Measurements from ENCODE around the gene CHMP5. TPM values are rescaled to one million over a fixed set of nuclear protein-coding genes. Genes with fewer than 3 reads are reported as not detected.

CHMP5 gene
- total RNA-seq, 2 donors from 2014 or later = 4.6 to 20.5 TPM

DNA sequence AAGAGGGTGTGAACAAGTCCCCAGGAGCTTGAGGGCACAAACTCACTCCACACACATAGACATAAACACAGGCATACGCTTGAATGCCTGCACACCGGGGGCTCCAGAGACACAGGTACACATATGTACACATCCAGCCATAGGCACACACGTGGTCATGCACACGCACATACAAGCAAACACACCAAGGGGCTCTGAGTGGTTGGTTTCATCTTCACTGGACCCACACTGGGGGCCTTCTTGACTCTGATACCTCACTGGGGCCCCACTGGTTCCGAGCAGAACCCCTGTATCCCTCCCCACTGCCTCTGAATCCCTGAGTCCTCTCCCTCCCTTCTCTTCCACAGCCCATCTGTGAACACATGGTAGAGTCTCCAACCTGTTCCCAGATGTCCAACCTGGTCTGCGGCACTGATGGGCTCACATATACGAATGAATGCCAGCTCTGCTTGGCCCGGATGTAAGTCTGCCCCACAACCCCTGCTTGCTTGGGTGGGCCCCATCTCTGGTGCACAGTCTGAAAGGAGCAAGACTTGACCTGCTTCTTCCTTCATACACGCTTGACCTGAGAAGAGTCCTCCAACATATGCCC, 18.5 kb upstream of the CHMP5 start:
- TF ChIP-seq POLR2A (IDR thresholded peaks at IDR 0.05) = no peak
- no peak for TF ChIP-seq CTCF (IDR thresholded peaks at IDR 0.05)
- Histone ChIP-seq H3K27me3 (no peaks in the 10 kb centered on the region), H3K4me3 (no peak overlapping the region), H3K4me1 (no peaks in the 10 kb centered on the region), H3K36me3 (replicated peaks in 1 of 2; ENCODE audit: insufficient read depth in 1 of 2, low read depth in 2 of 2) (no peaks in the 10 kb centered on the region), H3K27ac (no peak overlapping the region), H3K9me3 (no peaks in the 10 kb centered on the region)
- intact Hi-C loops (cut with DNase I) = no loop called here
- no peak for ATAC-seq
- 86 to 87% methylated on average over 8 to 9 of the region's 9 CpGs for WGBS, 2 donors
- DNase-seq = no peak

GRCh38 chr9:33248606-33249005, 16.2 kb upstream of the CHMP5 start:
- TF ChIP-seq POLR2A (IDR thresholded peaks at IDR 0.05) (no peak), CTCF (IDR thresholded peaks at IDR 0.05) (no peak)
- intact Hi-C loops (cut with DNase I) = no loop called here
- WGBS, 2 donors = 84 to 89% methylated on average over 3 of the region's 3 CpGs
- H3K27me3 ChIP-seq = no peaks in the 10 kb centered on the region
- H3K4me3 ChIP-seq = no peak overlapping the region
- DNase-seq (no peak), ATAC-seq (no peak)
- H3K27ac ChIP-seq = no peak overlapping the region
- no peaks in the 10 kb centered on the region for H3K9me3 ChIP-seq
- no peaks in the 10 kb centered on the region for H3K4me1 ChIP-seq
- H3K36me3 ChIP-seq (replicated peaks in 1 of 2; ENCODE audit: insufficient read depth in 1 of 2, low read depth in 2 of 2) = peaks cover 0 to 3% of the 10 kb centered on the region in 2 donors

DNA sequence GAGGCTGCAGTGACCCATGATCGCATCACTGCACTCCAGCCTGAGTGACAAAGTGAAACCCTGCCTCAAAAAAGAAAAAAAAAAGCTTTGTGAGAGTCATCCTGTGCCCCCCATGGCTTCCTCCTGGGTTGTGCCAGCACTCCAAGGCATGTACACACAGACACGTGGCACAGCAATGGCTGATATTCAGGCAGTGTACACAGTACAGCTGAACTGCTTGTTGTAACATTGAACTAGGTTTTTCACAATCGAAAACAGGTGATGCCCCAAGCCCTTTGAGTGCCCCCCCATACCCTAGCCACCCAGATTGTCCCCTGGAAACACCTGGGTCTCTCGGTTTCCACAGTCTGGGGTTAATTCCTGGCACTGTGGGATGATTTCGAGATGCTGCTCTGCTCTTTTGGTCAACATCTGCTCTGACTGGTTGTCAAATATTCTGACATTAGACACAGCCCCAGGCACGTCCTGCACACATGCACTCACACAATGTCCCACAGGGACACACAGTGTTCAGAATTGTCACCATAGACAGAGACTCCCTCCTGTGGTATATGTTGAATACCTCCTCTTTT, 15.7 kb upstream of the CHMP5 start:
- no peaks in the 10 kb centered on the region for H3K9me3 ChIP-seq
- H3K4me3 ChIP-seq = no peak overlapping the region
- 68 to 76% methylated on average over 4 to 6 of the region's 6 CpGs for WGBS, 2 donors
- no peaks in the 10 kb centered on the region for H3K4me1 ChIP-seq
- ATAC-seq (no peak), DNase-seq (no peak)
- H3K36me3 ChIP-seq (replicated peaks in 1 of 2; ENCODE audit: insufficient read depth in 1 of 2, low read depth in 2 of 2) = peaks cover 0 to 3% of the 10 kb centered on the region in 2 donors
- H3K27ac ChIP-seq = no peak overlapping the region
- TF ChIP-seq POLR2A (IDR thresholded peaks at IDR 0.05) (no peak), CTCF (IDR thresholded peaks at IDR 0.05) (no peak)
- no peaks in the 10 kb centered on the region for H3K27me3 ChIP-seq
- intact Hi-C loops (cut with DNase I) = no loop called here

DNA sequence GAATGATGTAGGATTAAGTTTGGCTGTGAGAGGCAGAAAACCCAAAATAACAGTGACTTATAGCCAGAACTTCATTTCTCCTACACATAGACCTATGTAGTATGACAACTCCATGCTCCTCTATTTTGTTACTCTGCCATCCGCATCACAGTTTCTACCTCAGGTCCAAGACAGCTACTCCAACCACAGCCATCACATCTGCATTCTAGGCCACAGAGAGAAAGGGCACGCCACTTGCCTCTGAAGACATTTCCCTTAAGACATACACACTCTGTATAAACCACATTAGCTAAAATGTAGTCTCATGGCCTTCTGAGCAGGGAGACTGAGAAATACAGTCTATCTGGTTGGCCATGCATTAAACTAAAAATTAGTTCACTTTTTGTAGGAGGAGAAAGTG, 14.9 kb upstream of the CHMP5 start:
- intact Hi-C loops (cut with DNase I) = no loop called here
- WGBS, 2 donors = 94% methylated on average over 2 of the region's 2 CpGs
- Histone ChIP-seq H3K27me3 (no peaks in the 10 kb centered on the region), H3K27ac (no peak overlapping the region), H3K9me3 (no peaks in the 10 kb centered on the region), H3K4me3 (no peak overlapping the region), H3K4me1 (no peaks in the 10 kb centered on the region), H3K36me3 (replicated peaks in 1 of 2; ENCODE audit: insufficient read depth in 1 of 2, low read depth in 2 of 2) (peaks cover 0 to 11% of the 10 kb centered on the region in 2 donors)
- ATAC-seq = no peak
- TF ChIP-seq POLR2A (IDR thresholded peaks at IDR 0.05) (no peak), CTCF (IDR thresholded peaks at IDR 0.05) (no peak)
- DNase-seq = no peak

DNA sequence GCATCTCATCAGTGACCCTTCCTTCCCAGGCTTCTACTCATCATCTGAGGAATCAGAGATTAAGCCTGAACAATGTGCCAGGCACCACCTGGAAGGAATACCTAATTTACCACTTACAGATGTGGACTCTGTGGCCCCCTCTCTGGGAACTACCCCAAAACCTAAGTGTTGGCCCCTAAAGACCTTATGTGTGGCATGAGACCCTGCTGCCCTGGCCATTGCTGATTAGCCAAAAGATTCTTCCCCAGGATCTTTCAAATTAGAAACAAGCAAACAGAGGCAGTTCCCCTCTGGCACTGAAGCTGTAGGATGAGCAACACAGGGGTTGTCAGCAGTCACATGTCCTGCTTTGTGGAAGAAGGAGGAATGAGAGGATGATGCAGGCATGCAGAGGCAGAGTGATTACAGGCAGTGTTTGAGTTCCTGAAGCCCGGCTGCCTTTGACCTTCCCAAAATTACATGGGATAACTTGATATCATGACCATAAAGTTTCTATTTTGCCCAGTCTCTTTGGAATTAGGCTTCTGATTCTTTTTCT, 14.3 kb upstream of the CHMP5 start:
- no peak for DNase-seq
- Histone ChIP-seq H3K4me1 (no peaks in the 10 kb centered on the region), H3K27ac (no peak overlapping the region), H3K36me3 (replicated peaks in 1 of 2; ENCODE audit: insufficient read depth in 1 of 2, low read depth in 2 of 2) (peaks cover 5 to 16% of the 10 kb centered on the region in 2 donors), H3K4me3 (no peak overlapping the region), H3K27me3 (no peaks in the 10 kb centered on the region), H3K9me3 (no peaks in the 10 kb centered on the region)
- WGBS, 2 donors = 75 to 86% methylated on average over 1 of the region's 1 CpG
- intact Hi-C loops (cut with DNase I) = no loop called here
- ATAC-seq = no peak
- TF ChIP-seq POLR2A (IDR thresholded peaks at IDR 0.05) (no peak), CTCF (IDR thresholded peaks at IDR 0.05) (no peak)

Measured in body of pancreas (tissue), 4 donors.